AG09309 (cell line): ENCODE data around the gene LDLRAD4.

Experiments
- DNase-seq: peaks from one replicate; pipeline ENCODE4 v3.0.0-alpha.2; 2010; ENCODE audit warnings: low read depth
- H3K4me3 ChIP-seq: 2 replicates; pipeline ENCODE4 v1.5.1; 2011; ENCODE audit warnings: mild to moderate bottlenecking, low read depth, low read length, moderate library complexity; ENCODE audit not compliant: control insufficient read depth
- CTCF ChIP-seq: IDR thresholded peaks from 2 replicates; pipeline ENCODE4 v1.5.1; 2011; ENCODE audit warnings: mild to moderate bottlenecking, low read depth, low read length, inconsistent platforms; ENCODE audit not compliant: insufficient read depth, control insufficient read depth; ENCODE audit errors: missing control alignments

Gene LDLRAD4

GRCh38 chr18:13696961-13697360 is 478.4 kb downstream of the LDLRAD4 start:
- no peak for TF ChIP-seq CTCF
- no peak overlapping the region for H3K4me3 ChIP-seq
- DNase-seq: no peak

DNA sequence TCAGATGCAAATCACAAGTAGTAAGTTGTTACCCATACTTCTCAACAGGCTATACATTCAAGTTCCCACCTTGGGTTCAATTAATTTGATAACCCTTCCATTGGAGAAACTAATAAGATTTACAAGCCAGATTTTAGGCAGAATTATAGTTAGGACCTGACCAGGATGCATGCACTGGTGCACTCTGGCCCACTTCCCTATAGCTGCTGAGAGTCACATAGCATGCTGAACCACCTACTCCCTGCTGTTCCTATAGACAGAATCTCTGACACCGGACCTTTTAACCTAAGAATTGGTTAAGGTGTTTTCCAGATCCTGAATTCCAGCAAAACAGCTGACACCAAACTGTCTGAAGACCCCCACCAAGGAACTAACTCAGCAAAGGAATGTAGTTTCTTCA is 481.6 kb downstream of the LDLRAD4 start:
- no peak overlapping the region for H3K4me3 ChIP-seq
- DNase-seq: no peak
- TF ChIP-seq CTCF: no peak
